GM12891 (cell line): ENCODE data around the gene SLC13A3.

ENCODE experiments used
- DNase-seq: peaks from one replicate; pipeline ENCODE4 v3.0.0; 2011; ENCODE audit warnings: low spot score; ENCODE audit not compliant: insufficient read length
- FAIRE-seq: peaks from 2 replicates; lab custom pipeline; 2011; peaks lifted over from hg19 to GRCh38; lab: Jason Lieb, UNC
- PAX5 ChIP-seq: IDR thresholded peaks from 2 replicates; pipeline ENCODE4 v1.6.1; 2011; ENCODE audit warnings: low read length, moderate library complexity, mild to moderate bottlenecking; ENCODE audit not compliant: insufficient read depth, severe bottlenecking
- POLR2A ChIP-seq: IDR thresholded peaks from 2 replicates; pipeline ENCODE4 v1.6.1; 2011; ENCODE audit warnings: low read depth, low read length, control low read depth
- POLR2AphosphoS5 ChIP-seq: IDR thresholded peaks from 2 replicates; pipeline ENCODE4 v1.6.1; 2011; ENCODE audit warnings: low read depth, low read length, control low read depth
- POU2F2 ChIP-seq: IDR thresholded peaks from 2 replicates; pipeline ENCODE4 v1.6.1; 2011; ENCODE audit warnings: low read depth, mild to moderate bottlenecking, control low read depth, low read length, moderate library complexity
- SPI1 ChIP-seq: IDR thresholded peaks from 2 replicates; pipeline ENCODE4 v1.6.1; 2011; ENCODE audit warnings: low read depth, low read length, control low read depth
- TAF1 ChIP-seq: IDR thresholded peaks from 2 replicates; pipeline ENCODE4 v1.6.1; 2011; ENCODE audit warnings: low read depth, low read length, control low read depth

SLC13A3 gene

DNA sequence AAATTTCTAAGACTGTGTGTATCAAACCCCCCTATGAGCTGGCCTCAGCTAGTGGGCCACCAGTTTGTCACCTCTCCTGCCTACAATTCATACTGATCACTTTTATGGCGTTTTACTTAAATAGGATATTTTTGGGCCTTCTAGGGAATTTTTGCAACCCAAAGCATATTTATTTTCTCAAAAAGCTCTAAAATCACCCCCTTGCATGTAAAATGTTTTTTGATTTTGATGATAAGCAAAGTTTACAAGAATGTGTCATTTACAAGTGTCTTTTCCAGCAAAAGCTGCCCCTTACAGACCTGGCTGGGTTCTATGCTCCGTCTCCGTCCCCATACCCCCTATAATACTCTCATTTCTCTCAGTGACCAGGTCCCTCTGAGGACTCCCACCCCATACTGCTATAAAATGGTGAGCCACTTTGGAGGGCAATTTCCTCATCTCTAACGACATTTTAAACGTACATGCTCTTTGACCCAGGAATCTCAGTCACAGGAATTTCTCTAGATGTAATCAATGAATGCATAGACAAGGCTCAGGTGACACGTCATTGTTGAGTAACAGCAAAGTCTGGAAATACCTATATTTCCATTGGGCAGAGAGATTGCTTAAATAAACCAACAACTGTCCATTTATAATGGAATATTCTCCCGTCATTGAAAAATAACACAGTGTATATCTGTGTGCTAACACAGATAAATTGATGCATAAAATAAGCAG lies 86.9 kb downstream of the SLC13A3 start:
- TF ChIP-seq SPI1 (no peak), TAF1 (no peak), POLR2AphosphoS5 (no peak), PAX5 (no peak), POU2F2 (no peak), POLR2A (no peak)
- FAIRE-seq, result no peak
- no peak for DNase-seq

GRCh38 chr20:46563860-46564221 lies 87.4 kb downstream of the SLC13A3 start:
- no peak for FAIRE-seq
- no peak for DNase-seq
- TF ChIP-seq POLR2AphosphoS5, result no peak
- TF ChIP-seq POU2F2, result no peak
- TF ChIP-seq POLR2A, result no peak
- no peak for TF ChIP-seq SPI1
- no peak for TF ChIP-seq PAX5
- no peak for TF ChIP-seq TAF1

DNA sequence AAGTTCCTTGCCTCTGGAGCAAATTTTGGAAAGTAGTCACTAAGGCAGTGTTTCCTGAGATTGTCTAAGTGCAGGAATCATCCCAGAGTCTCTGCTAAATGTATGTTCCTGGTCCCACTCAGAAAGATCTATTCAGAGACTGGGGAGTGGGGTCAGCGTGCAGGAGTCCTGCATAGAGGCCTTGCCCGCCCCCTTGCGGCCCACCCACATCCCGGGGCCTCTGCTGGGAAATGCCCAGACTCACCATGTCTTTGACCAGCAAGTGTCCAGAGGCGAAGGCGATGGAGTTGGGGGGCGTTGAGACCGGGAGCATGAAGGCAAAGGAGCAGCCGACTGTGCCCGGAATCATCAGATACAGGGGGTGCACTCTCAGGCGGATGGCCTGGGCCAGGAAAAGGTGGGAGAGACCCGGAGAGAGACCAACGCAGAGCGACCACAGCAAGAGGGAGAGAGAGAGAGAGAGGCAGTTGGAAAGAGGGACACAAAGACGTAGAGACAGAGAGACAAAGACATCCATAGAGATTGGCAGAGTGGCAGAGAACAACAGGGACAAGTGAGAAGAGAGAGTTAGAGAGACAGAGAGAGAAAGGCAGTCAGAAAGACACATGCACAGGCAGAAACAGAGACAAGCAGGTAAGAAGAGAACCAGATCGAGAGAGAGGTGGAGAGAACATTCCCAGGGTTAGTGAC lies 87.9 kb downstream of the SLC13A3 start:
- no peak for TF ChIP-seq POLR2A
- TF ChIP-seq POLR2AphosphoS5, result no peak
- no peak for TF ChIP-seq PAX5
- TF ChIP-seq TAF1, result no peak
- no peak for TF ChIP-seq SPI1
- no peak for TF ChIP-seq POU2F2
- no peak for FAIRE-seq
- no peak for DNase-seq

GRCh38 chr20:46562373-46563169 lies 88.7 kb downstream of the SLC13A3 start:
- peak; percentile 91 for FAIRE-seq
- TF ChIP-seq SPI1 (peak; percentile 70), PAX5 (no peak)
- DNase-seq, result peak; percentile 49

- no peak for TF ChIP-seq PAX5
- no peak for TF ChIP-seq POLR2A
- no peak for TF ChIP-seq POU2F2
- TF ChIP-seq SPI1, result no peak
- TF ChIP-seq TAF1, result no peak
- TF ChIP-seq POLR2AphosphoS5, result no peak
- FAIRE-seq (no peak), DNase-seq (no peak)
Measured at GRCh38 chr20:46562009-46562372, 89.3 kb downstream of the SLC13A3 start.

DNA sequence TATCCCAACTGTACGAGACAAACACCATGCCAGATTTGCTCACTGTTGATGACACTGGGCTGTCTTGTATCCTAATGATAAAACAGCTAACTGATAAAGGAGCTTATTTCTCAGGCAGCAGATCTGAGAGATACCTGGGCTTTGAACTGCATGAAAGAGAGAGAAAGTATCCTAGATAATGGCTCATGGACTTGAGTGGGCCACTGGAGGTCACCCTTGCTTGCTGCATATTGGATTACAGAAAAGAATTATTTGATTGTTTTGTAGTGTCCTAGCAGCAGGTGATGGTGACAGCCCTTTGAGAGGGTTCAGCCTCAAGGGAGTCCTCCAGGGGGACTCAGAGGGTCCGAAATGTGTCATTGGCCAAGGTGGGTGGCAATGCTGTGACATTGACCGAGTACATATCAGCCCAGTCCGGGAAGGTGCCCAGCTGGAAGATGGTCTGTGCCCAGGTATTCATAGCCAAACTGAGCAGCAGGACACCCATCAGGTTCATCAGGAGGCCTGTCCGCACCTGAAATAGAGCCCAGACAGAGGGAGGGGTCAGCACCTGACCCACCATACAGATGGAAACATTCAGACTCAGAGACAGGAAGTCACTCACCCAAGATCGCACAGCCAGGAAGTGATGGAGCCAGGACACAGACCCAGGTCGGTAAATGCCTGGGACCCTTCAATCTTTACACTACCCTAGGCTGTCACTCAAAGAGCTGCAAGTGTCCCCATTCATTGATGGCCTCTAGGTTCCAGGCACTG lies 91.4 kb downstream of the SLC13A3 start:
- no peak for FAIRE-seq
- DNase-seq, result no peak
- no peak for TF ChIP-seq POLR2A
- TF ChIP-seq POU2F2, result no peak
- TF ChIP-seq SPI1, result no peak

DNA sequence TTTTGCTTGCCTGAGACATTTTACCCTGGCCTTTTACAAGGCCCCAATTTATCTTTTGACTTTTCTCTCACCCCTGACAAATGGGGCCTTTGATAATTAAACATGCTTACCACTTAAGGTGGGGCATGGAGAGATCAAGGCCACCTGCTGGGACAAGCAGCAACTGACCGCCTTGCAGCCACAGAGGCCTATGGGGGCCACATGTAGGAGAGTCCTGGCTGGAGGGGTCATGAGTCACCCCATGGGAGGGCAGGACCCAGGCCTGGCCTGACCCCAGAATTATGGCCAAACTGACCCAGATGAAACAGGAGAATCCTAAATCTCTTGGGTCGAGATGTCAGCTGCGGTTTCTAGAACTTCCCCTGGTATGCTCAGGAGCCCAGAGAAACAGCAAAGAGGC lies 92.3 kb downstream of the SLC13A3 start:
- no peak for TF ChIP-seq TAF1
- TF ChIP-seq SPI1, result no peak
- TF ChIP-seq POLR2A, result no peak
- TF ChIP-seq POU2F2, result no peak
- TF ChIP-seq PAX5, result no peak
- TF ChIP-seq POLR2AphosphoS5, result no peak
- DNase-seq (no peak), FAIRE-seq (no peak)

GRCh38 chr20:46558511-46558959 lies 92.7 kb downstream of the SLC13A3 start:
- DNase-seq, result no peak
- TF ChIP-seq SPI1 (no peak), POLR2AphosphoS5 (no peak), PAX5 (no peak), POU2F2 (no peak), TAF1 (no peak), POLR2A (no peak)
- no peak for FAIRE-seq
